NCI-H2081 treated with DMSO at 0.1 percent for 48 hours (cell line): ENCODE data around the gene SLC30A3.
"Not testable (repeated sequence)": the region's sequence is repeated elsewhere in the genome, so short reads cannot be mapped to it uniquely, and the experiment has no call there.

Source experiments
- DNase-seq: peaks from one replicate; lab custom pipeline; 2025; lab: John Stamatoyannopoulos, UW

Gene SLC30A3

GRCh38 chr2:27284996-27285395 is 22.1 kb upstream of the SLC30A3 start:
- no peak for DNase-seq

DNA sequence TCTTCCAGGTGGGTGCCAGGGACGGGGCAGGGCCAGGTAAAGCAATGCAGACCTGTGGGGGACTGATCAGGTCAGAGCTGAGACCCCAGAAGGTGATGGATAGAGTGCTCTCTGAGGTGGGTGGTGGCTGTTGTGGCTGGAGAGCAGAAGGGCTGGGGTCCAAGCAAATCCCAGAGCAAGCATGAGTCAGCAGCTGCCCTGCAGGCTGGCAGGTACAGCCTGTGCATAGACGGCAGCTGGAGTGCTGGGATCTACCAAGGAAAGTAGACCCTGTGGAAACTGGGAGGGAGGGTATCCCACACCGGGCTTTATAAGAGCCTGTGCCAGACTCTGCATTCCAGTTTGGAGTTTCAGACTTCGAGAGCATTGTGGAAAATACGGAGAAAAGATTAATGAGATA is 20.0 kb upstream of the SLC30A3 start:
- no peak for DNase-seq

GRCh38 chr2:27281855-27282559 is 19.2 kb upstream of the SLC30A3 start, which contains the start of gene TRIM54:
Gene TRIM54 (plus strand): TSS chr2:27282429. CDS start chr2:27282732, 303 bp downstream.
- DNase-seq = no peak

DNA sequence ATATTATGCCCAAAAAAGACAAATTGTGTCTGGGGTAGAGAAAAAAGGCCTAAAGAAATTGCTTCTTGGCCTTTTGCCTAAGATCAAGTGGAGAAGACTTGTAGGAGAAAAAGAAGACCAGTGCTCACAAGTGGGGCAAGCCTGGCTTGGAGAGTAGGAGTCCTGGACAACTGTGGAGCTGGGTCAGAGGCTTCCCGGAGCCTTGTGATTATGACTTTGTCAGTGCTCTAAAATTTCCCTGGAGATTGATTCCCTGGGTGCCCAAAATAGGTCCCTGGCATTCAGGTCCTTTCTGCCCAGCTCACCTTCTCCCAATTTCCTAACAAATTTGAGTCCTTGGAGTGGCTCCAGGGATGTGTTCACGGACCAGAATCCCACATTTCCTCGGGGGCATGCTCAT is 18.6 kb upstream of the SLC30A3 start:
- DNase-seq = no peak

DNA sequence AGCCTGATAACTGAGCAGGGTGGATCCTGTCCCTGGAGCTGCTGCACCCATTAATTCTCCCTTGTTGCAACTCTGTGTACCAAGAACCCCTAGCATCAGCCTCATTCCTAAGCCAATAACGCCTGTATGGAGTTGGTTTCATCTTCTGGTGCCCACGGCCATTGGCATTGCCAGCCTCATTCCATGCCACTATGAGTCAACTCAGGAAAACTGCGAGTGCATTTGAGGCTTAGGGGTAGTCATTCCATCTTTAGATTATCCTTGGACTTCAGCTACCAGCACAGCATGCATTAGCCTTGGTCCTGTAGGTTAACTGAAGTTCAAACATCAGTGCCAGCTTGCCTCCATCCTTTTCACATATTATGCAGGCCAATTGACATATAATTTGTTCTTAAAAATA is 18.0 kb upstream of the SLC30A3 start:
- no peak for DNase-seq

DNA sequence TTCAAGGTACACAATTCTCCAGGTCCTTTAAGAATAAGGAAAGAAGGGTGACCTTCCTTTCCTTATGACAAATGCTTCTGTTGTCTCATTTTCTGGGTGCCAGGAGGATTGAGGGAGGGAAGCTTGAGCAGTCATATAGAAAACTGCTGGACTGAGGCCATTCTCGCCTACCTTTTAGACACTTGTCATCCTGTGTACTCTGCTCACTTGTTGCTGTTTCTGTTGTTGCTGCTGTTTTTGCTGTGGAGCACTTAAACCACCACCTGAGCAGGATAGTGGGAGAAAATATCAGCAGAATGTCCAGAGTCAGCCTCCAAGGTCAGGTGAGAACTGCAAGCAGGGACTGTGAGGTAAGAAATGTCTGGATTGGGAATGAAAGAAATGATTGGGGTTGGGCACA is 15.2 kb upstream of the SLC30A3 start:
- DNase-seq = no peak

DNA sequence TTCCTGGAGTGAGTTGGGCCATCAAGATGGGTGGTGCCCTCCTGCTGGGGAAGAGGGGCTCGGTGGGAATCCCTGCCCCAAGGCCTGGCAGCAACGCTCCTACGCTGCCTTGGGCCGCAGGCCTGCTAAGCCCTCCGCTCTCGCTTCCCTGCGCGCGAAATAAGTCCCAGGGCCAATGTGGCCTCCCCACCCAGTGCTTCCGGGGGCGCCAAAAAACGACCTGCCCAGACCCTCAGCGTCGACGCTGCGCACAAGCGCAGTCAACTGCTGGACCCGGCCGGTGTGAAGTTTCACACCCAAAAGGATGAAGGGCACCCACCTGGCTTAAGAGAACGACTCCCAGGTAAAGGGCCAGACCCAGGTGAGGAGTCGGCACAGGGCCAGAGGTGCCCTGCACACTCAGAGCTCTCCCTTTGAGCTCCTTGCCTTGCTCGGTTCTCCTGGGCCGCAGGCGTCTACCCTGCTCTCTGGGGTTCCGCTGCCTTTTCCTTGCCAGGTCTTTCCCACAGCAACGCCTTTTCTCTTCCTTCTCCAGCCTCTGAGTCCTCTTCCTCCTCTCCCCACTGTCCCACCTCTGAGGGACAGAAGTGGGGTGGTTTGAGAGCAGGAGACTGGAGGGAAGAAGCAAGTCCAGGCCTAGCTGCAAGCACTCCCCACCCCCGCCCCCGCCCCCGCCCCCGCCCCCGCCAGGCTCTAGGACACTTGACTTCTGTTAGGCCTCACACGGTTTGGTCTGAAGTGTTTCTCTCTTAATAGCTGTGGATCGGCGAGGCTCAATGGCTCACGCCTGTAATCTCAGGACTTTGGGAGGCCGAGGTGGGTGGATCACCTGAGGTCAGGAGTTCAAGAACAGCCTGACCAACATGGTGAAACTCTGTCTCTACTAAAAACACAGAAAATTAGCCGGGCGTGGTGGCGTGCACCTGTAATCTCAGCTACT is 12.6 kb upstream of the SLC30A3 start, which contains the start of gene DNAJC5G:
Gene DNAJC5G, plus strand, starts transcription at position 223 of the 940 bp plus-strand sequence. CDS start 1,296 bp downstream, outside the sequence.
- no peak for DNase-seq

DNA sequence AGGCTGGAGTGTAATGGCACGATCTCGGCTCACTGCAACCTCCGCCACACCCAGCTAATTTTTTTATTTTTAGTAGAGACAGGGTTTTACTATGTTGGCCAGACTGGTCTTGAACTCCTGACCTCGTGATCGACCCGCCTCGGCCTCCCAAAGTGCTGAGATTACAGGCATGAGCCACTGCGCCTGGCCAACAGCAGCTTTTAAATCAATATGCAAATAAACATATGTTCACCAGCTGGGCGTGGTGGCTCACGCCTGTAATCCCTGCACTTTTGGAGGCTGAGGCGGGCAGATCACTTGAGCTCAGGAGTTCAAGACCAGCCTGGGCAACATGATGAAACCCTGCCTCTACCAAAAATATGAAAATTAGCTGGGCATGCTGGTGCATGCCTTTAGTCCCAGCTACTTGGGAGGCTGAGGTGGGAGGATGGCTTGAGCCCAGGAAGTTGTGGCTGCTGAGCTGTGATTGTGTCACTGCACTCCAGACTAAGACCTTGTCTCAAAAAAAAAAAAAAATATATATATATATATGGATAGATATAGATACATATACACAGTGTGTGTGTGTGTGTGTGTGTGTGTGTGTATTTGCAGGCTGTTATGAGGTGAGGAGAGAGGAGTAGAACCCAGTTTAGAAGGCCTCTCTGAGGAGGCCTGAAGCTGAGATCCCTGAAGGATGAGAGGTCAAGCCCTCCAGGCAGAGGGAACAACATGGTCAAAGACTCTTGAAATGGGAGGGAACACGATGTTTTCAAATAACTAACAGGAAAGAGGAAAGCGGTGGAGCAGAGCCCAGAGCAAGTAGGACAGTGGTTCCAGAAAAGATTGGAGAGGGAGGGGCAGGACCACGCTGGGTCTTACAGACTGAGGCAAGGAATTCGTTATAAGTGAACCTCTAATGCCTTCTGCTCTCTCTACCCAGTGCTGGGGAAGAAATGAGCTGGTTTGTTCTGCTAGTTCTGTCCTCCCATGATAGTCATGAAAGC is 10.0 kb upstream of the SLC30A3 start:
- DNase-seq = not testable (repeated sequence)

DNA sequence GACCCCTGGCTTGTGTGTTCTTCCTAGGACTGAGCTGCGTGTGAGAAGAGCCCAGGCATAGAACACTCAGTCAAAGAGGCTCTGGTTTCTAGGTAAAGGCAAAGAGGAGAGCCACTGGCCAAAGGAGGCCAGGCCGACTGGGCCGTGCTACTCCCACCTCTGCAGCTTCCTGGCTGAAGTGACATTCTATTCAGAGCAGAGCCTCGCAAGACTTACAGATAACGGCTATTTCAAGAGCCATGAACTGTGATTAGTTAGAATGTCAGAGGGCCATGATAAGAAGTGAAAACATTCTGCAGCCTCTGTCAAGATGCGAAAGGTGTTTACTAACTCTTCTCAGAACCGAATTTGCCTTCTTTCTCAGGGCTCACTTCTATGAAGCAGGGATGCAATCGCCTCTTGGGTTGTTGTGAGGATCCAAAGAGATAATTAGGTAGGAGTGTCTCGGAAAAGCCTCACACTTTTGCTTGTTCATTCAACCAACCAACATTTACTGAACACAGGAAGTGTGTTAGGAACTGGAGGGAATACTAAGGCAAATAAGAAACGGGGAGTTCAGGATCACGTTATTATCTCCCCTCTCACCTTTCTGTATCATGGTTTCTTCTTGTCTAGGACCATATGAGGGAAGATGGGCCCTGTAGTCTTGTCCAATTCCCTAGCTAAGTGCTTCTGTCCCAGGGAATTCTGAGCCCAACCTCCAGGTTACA is 8.9 kb upstream of the SLC30A3 start:
- DNase-seq = no peak

- DNase-seq = no peak
Measured at GRCh38 chr2:27270670-27271069, 7.8 kb upstream of the SLC30A3 start.

DNA sequence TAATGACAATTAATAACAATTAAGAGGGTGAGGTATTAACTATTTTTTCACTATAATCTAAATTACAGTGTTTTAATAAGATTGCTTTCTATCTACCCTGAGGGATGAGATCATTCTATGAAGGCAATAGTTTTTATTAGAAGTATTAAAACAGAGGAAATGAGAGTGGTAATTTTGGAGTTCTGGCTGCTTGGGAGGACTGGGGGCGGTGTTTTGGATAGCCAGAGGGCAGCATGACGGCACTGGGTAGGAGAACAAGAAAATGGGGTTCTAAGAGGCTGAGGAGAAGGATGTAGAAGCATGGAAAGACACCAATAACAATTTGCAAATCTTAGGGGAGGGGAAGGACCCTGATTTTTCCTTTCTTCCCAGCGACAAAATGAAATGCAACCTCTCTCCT is 7.3 kb upstream of the SLC30A3 start:
- DNase-seq = no peak

DNA sequence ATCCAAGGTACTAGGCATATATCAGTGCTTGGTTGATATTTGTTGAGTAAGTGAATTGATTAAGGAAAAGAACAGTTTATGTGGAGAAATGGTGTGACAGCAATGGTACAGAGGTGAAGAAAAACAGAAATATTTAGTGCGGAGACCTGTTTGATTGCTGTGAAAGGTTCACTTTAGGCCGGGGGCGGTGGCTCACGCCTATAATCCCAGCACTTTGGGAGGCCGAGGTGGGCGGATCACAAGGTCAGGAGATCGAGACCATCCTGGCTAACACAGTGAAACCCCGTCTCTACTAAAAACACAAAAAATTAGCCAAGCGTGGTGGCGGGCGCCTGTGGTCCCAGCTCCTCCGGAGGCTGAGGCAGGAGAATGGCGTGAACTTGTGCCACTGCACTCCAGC is 5.4 kb upstream of the SLC30A3 start:
- not testable (repeated sequence) for DNase-seq

GRCh38 chr2:27265536-27265870 is 2.7 kb upstream of the SLC30A3 start:
- no peak for DNase-seq

- DNase-seq = peak; percentile 18
Measured at GRCh38 chr2:27264753-27265535, 2.1 kb upstream of the SLC30A3 start.

- DNase-seq = no peak
Measured at GRCh38 chr2:27264253-27264752, 1.5 kb upstream of the SLC30A3 start.

- no peak for DNase-seq
Measured at GRCh38 chr2:27263287-27264252, 723 bp upstream of the SLC30A3 start.

GRCh38 chr2:27261926-27262298 is 935 bp downstream of the SLC30A3 start:
- no peak for DNase-seq

GRCh38 chr2:27261241-27261925 is 1.5 kb downstream of the SLC30A3 start:
- no peak for DNase-seq
